Measurements from ENCODE around the gene TTC4.
"Not testable (repeated sequence)": the region's sequence is repeated elsewhere in the genome, so short reads cannot be mapped to it uniquely, and the experiment has no call there.

TTC4 gene

DNA sequence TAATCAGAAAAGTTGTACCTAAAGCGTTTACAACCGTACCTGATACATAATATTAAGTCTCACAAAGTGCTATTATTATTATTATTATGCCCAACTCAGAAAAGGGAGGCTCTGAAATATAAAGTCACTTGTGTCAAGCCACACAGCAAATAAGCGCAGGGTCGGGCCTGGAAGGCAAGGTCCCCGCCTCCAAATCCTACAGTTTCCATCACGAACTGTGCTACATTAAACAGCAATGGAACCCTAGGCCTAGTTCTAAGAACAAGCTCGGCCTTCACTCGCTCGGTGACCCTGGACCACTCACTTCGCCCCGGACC lies 48.1 kb downstream of the TTC4 start:
- peak overlapping the region; percentile 92 to 98 for H3K4me3 ChIP-seq (ENCODE audit: low read length in 2 of 2)
- peak overlapping the region; percentile 64 to 77 for H3K27ac ChIP-seq (ENCODE audit: low read depth in 2 of 2, low read length in 2 of 2)
- no peaks in the 10 kb centered on the region for H3K27me3 ChIP-seq (ENCODE audit: control insufficient read depth in 2 of 2, insufficient read depth in 2 of 2, low read length in 2 of 2)
- peak overlapping the region; percentile 78 to 89 for H3K9ac ChIP-seq (ENCODE audit: low read depth in 1 of 2, low read length in 2 of 2)
- H3K36me3 ChIP-seq (ENCODE audit: control insufficient read depth in 2 of 2, insufficient read depth in 2 of 2, low read length in 2 of 2): peaks cover 0 to 3% of the 10 kb centered on the region in 2 donors
- peaks cover 8 to 12% of the 10 kb centered on the region in 2 donors for H3K4me1 ChIP-seq (ENCODE audit: control insufficient read depth in 2 of 2, insufficient read depth in 2 of 2, low read length in 2 of 2)
- H3K9me3 ChIP-seq (ENCODE audit: control insufficient read depth in 2 of 2, low read length in 2 of 2): no peaks in the 10 kb centered on the region

DNA sequence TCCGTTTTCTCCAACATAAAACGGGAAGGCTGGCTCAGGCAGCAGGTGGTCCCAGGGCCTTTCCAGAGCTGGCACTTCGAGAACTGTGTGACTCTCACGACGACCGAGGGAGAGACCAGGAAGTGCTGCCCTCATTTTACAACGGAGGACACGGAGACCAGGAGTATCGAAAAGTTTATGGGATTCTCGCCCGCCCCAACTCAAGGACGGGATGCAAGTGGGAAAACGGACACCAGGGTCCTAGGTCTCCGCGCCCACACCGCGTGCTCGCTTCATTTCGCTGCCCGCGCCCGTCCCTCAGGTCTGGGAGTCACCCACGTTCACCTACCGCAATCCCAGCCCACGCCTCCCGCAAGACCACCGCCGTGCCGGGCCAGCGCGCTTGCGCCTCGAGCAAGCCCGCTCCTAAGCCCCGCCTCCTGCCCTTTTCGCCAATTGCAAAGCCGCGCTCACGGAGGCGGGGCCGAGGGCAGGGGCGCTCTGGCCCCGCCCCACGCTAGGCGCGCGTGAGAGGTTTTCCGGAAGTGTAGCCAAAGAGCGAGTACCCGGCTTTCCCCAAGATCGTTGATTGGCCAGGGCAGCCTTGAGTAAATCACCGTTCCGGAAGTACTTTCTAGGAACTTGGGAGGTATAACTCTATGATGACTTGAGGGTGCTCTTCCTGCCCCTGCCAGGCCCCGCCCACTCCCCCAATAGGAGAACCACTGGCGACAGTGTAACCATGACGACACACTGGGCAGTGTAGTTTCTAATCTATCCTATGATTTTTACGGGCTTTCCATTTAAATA lies 48.7 kb downstream of the TTC4 start, which contains the start of gene PARS2:
Gene PARS2 (minus strand): TSS at position 391 of the 789 bp plus-strand sequence. CDS start 5,362 bp downstream, outside the sequence.
- peak within 1 kb of the TSS; percentile 92 to 98 for H3K4me3 ChIP-seq (ENCODE audit: low read length in 2 of 2)
- H3K4me1 ChIP-seq (ENCODE audit: control insufficient read depth in 2 of 2, insufficient read depth in 2 of 2, low read length in 2 of 2): peaks cover 8 to 12% of the 10 kb centered on the region in 2 donors
- H3K9me3 ChIP-seq (ENCODE audit: control insufficient read depth in 2 of 2, low read length in 2 of 2): no peaks in the 10 kb centered on the region
- no peaks in the 10 kb centered on the region for H3K27me3 ChIP-seq (ENCODE audit: control insufficient read depth in 2 of 2, insufficient read depth in 2 of 2, low read length in 2 of 2)
- H3K36me3 ChIP-seq (ENCODE audit: control insufficient read depth in 2 of 2, insufficient read depth in 2 of 2, low read length in 2 of 2): no peaks in the 10 kb centered on the region
- H3K27ac ChIP-seq (ENCODE audit: low read depth in 2 of 2, low read length in 2 of 2): peak within 1 kb of the TSS; percentile 71 to 77
- peak within 1 kb of the TSS; percentile 78 to 89 for H3K9ac ChIP-seq (ENCODE audit: low read depth in 1 of 2, low read length in 2 of 2)

DNA sequence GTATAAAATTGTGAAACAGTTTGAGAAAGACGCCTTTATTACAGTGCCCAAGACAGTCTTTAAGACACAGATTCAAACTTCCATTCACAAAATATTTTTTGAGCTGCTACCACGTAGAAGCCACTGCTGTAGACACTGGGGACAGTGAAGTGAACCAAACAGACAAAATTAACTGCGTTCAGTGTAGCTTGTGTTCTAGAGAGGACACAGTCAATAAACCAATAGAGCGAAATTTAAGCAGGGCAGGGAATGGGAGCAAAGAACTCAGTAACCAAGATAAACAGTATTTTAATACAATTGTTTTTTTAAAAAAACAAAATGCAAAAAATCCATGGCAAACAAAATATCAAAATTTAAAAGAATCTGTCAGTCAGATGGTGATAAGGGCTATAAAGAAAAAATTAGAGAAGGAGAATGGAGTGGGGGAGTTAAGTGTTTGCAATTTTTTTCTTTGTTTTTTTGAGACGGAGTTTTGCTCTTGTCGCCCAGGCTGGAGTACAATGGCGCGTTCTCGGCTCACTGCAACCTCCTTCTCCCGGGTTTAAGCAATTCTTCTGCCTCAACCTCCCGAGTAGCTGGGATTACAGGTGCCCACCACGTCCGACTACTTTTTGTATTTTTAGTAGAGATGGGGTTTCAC lies 49.4 kb downstream of the TTC4 start:
- Histone ChIP-seq H3K9ac (ENCODE audit: low read depth in 1 of 2, low read length in 2 of 2) (peak overlapping the region; percentile 27 to 49), H3K27ac (ENCODE audit: low read depth in 2 of 2, low read length in 2 of 2) (peak overlapping the region; percentile 54 to 71)

DNA sequence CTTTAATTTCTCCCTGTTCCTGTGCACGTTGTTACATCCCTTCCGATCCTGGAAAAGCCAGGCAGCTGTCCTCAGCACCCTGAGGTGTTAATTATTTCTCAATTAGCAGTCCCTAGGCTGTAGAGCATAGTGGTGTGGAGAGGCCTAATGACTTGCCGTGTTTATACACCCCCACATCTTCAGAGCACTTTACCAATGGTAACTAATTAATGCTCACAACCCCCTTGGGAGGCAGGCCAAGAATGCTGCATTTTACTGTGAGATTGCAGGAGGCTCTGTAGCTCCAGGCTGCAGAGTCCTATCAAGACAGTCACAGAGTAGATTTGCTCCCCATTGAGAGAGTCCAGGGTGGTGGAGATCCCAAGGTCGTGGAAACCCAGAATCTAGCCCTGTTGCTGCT lies 51.1 kb downstream of the TTC4 start:
- no peaks in the 10 kb centered on the region for H3K27me3 ChIP-seq (ENCODE audit: control insufficient read depth in 2 of 2, insufficient read depth in 2 of 2, low read length in 2 of 2)
- H3K27ac ChIP-seq (ENCODE audit: low read depth in 2 of 2, low read length in 2 of 2): no peak overlapping the region
- H3K9me3 ChIP-seq (ENCODE audit: control insufficient read depth in 2 of 2, low read length in 2 of 2): no peaks in the 10 kb centered on the region
- peaks cover 8 to 12% of the 10 kb centered on the region in 2 donors for H3K4me1 ChIP-seq (ENCODE audit: control insufficient read depth in 2 of 2, insufficient read depth in 2 of 2, low read length in 2 of 2)
- H3K4me3 ChIP-seq (ENCODE audit: low read length in 2 of 2): no peak overlapping the region
- H3K36me3 ChIP-seq (ENCODE audit: control insufficient read depth in 2 of 2, insufficient read depth in 2 of 2, low read length in 2 of 2): no peaks in the 10 kb centered on the region
- H3K9ac ChIP-seq (ENCODE audit: low read depth in 1 of 2, low read length in 2 of 2): no peak overlapping the region

More for the DNA sequence above, 49.4 kb downstream of the TTC4 start:
- no peaks in the 10 kb centered on the region for H3K36me3 ChIP-seq (ENCODE audit: control insufficient read depth in 2 of 2, insufficient read depth in 2 of 2, low read length in 2 of 2)
- peaks cover 8 to 12% of the 10 kb centered on the region in 2 donors for H3K4me1 ChIP-seq (ENCODE audit: control insufficient read depth in 2 of 2, insufficient read depth in 2 of 2, low read length in 2 of 2)
- no peaks in the 10 kb centered on the region for H3K27me3 ChIP-seq (ENCODE audit: control insufficient read depth in 2 of 2, insufficient read depth in 2 of 2, low read length in 2 of 2)
- no peaks in the 10 kb centered on the region for H3K9me3 ChIP-seq (ENCODE audit: control insufficient read depth in 2 of 2, low read length in 2 of 2)
- peak overlapping the region; percentile 63 to 98 for H3K4me3 ChIP-seq (ENCODE audit: low read length in 2 of 2)

DNA sequence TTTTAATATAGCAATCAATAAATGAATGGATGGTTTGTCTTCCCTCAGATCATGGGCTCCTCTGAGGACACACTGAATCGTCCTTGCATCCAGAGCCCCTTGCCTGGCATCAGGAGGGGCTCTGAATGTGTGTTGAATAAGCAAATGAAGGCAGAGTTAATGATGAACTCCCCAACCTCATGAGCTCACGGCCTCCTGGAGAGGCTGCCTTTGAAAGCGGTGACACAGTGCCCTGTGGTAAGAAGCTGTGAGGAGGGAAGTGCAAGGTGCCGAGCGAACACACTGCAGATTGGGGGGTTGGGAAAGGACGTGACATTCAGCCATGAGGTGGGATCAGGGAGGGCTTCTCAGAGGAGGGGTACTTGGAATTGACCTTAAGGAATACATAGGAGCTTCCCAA lies 51.9 kb downstream of the TTC4 start:
- Histone ChIP-seq H3K9ac (ENCODE audit: low read depth in 1 of 2, low read length in 2 of 2) (no peak overlapping the region), H3K27ac (ENCODE audit: low read depth in 2 of 2, low read length in 2 of 2) (no peak overlapping the region), H3K4me1 (ENCODE audit: control insufficient read depth in 2 of 2, insufficient read depth in 2 of 2, low read length in 2 of 2) (peaks cover 8 to 12% of the 10 kb centered on the region in 2 donors), H3K27me3 (ENCODE audit: control insufficient read depth in 2 of 2, insufficient read depth in 2 of 2, low read length in 2 of 2) (no peaks in the 10 kb centered on the region), H3K4me3 (ENCODE audit: low read length in 2 of 2) (no peak overlapping the region), H3K36me3 (ENCODE audit: control insufficient read depth in 2 of 2, insufficient read depth in 2 of 2, low read length in 2 of 2) (no peaks in the 10 kb centered on the region), H3K9me3 (ENCODE audit: control insufficient read depth in 2 of 2, low read length in 2 of 2) (no peaks in the 10 kb centered on the region)

DNA sequence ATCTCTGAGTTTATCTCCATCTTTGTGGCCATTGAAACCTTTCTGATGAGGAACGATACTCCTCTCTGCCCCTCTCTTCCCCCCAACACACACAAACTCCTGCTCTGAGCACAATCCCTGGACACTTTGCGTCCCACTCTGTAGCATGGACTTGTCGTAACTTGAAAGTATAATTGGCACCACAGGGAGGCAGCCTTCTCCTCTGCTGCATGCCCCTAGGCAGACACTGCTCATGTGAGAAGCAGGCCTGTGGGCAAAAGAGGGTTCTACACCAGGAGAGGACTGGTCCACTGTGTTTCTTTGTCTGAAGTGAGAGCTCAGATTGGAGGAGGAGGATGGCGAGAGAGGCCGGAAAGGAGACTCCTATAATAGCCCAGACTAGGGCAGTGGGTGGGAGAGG lies 52.4 kb downstream of the TTC4 start:
- Histone ChIP-seq H3K27me3 (ENCODE audit: control insufficient read depth in 2 of 2, insufficient read depth in 2 of 2, low read length in 2 of 2) (no peaks in the 10 kb centered on the region), H3K4me1 (ENCODE audit: control insufficient read depth in 2 of 2, insufficient read depth in 2 of 2, low read length in 2 of 2) (peaks cover 8 to 12% of the 10 kb centered on the region in 2 donors), H3K36me3 (ENCODE audit: control insufficient read depth in 2 of 2, insufficient read depth in 2 of 2, low read length in 2 of 2) (no peaks in the 10 kb centered on the region), H3K27ac (ENCODE audit: low read depth in 2 of 2, low read length in 2 of 2) (no peak overlapping the region), H3K9me3 (ENCODE audit: control insufficient read depth in 2 of 2, low read length in 2 of 2) (no peaks in the 10 kb centered on the region), H3K4me3 (ENCODE audit: low read length in 2 of 2) (no peak overlapping the region), H3K9ac (ENCODE audit: low read depth in 1 of 2, low read length in 2 of 2) (no peak overlapping the region)

DNA sequence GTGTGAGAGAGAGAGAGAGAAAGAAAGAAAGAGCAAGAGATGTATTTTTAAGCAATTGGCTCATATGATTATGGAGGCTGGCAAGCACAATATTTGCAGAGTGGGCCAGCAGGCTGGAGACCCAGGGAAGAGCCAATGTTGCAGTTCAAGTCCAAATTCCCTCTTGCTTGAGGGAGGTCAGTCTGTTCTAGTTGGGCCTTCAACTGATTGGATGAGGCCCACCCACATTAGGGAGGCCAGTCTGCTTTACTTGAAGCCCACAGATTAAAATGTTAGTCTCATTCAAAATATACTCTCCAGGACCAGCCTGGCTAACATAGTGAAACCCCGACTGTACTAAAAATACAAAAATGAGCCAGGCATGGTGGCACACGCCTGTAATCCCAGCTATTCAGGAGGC lies 57.3 kb downstream of the TTC4 start:
- Histone ChIP-seq H3K9ac (ENCODE audit: low read depth in 1 of 2, low read length in 2 of 2) (no peak overlapping the region), H3K27me3 (ENCODE audit: control insufficient read depth in 2 of 2, insufficient read depth in 2 of 2, low read length in 2 of 2) (no peaks in the 10 kb centered on the region), H3K36me3 (ENCODE audit: control insufficient read depth in 2 of 2, insufficient read depth in 2 of 2, low read length in 2 of 2) (no peaks in the 10 kb centered on the region), H3K4me1 (ENCODE audit: control insufficient read depth in 2 of 2, insufficient read depth in 2 of 2, low read length in 2 of 2) (peaks cover 13 to 14% of the 10 kb centered on the region in 2 donors), H3K27ac (ENCODE audit: low read depth in 2 of 2, low read length in 2 of 2) (no peak overlapping the region), H3K9me3 (ENCODE audit: control insufficient read depth in 2 of 2, low read length in 2 of 2) (no peaks in the 10 kb centered on the region), H3K4me3 (ENCODE audit: low read length in 2 of 2) (no peak overlapping the region)

DNA sequence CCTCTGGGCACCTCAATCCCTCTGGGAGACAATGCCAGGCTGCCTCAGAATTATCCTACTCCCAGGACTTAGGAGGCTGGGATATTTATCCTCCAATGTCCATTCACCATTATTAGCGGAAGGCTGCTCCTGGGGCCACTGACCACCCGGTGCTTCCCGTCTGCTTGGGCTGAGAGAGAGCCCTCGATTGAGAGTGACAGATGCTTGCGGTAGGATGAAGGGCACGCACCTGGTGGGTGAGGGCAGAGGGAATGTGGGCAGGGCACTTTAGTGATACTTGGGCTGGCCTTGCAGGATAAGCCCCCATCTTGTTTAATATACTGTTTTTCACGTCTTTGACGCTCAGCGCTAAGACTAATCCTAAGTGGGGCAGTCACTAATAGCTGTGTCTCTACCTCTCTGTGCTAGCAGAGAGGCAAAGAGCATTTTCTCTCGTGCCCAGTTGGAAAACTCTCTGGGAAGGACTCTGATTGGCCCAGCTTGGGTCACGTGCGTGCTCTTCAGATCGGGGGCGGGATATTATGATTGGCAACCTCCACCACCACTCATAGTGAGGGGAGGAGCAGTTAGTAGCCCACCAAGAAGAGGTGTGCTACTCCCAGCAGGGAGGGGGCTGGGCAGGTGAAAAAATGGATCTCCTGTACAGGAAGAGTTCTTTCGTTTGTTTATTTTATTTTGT lies 59.3 kb downstream of the TTC4 start:
- Histone ChIP-seq H3K27me3 (ENCODE audit: control insufficient read depth in 2 of 2, insufficient read depth in 2 of 2, low read length in 2 of 2) (no peaks in the 10 kb centered on the region), H3K9me3 (ENCODE audit: control insufficient read depth in 2 of 2, low read length in 2 of 2) (no peaks in the 10 kb centered on the region), H3K36me3 (ENCODE audit: control insufficient read depth in 2 of 2, insufficient read depth in 2 of 2, low read length in 2 of 2) (peaks cover 0 to 5% of the 10 kb centered on the region in 2 donors), H3K9ac (ENCODE audit: low read depth in 1 of 2, low read length in 2 of 2) (no peak overlapping the region), H3K4me1 (ENCODE audit: control insufficient read depth in 2 of 2, insufficient read depth in 2 of 2, low read length in 2 of 2) (peaks cover 13 to 14% of the 10 kb centered on the region in 2 donors), H3K4me3 (ENCODE audit: low read length in 2 of 2) (no peak overlapping the region), H3K27ac (ENCODE audit: low read depth in 2 of 2, low read length in 2 of 2) (no peak overlapping the region)

DNA sequence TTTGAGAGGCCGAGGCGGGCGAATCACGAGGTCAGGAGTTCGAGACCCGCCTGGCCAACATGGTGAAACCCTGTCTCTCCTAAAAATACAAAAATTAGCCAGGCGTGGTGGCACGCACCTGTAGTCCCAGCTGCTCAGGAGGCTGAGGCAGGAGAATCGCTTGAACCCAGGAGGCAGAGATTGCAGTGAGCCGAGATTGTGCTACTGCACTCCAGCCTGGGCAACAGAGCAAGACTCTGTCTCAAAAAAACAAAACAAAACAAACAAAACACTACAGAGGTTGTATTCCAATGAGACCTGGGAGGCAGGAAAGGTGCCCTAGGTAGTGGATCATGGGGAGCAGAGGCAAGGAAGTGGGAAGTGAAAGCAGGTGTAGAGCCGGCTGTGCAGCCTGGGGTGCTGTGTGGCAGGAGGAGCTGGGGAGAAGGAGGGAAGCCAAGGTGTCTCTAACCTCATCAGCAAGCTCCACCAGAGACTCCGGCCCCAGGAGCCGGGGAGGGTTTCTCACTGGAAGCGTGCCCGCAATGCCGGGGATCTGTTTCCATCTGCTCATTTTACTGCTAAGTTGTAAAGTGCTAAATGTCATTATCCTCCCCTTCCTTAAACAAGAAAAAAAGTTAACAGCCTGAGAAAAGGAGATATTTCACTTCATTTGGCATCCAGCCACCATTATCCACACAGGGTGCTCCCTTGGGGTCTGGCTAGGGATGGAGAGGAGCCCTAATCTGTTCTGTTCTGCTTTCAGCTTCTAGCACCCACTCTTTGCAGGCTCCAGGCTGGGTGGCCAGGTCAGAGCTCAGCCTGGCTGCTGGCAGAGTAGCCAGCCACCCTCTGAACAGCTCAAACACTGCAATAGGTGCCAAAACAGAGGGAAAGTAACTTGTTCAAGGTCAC lies 60.4 kb downstream of the TTC4 start:
- not testable (repeated sequence) for H3K9me3 ChIP-seq (ENCODE audit: control insufficient read depth in 2 of 2, low read length in 2 of 2); H3K36me3 ChIP-seq (ENCODE audit: control insufficient read depth in 2 of 2, insufficient read depth in 2 of 2, low read length in 2 of 2); H3K4me3 ChIP-seq (ENCODE audit: low read length in 2 of 2); H3K9ac ChIP-seq (ENCODE audit: low read depth in 1 of 2, low read length in 2 of 2); H3K27me3 ChIP-seq (ENCODE audit: control insufficient read depth in 2 of 2, insufficient read depth in 2 of 2, low read length in 2 of 2)
- H3K27ac ChIP-seq (ENCODE audit: low read depth in 2 of 2, low read length in 2 of 2): peak overlapping the region; percentile 35 to 46
- peaks cover 13 to 14% of the 10 kb centered on the region in 2 donors for H3K4me1 ChIP-seq (ENCODE audit: control insufficient read depth in 2 of 2, insufficient read depth in 2 of 2, low read length in 2 of 2)
